Germinal center (tissue), 1 donor: Measurements from ENCODE around the gene SPATS2.
A peak's percentile ranks its signal among the peaks of the same experiment; 100 is the strongest.
"Not testable (repeated sequence)": the region's sequence is repeated elsewhere in the genome, so short reads cannot be mapped to it uniquely, and the experiment has no call there.

Source experiments
- DNase-seq: peaks from one replicate; pipeline ENCODE4 v3.0.0; 2012; ENCODE audit warnings: mixed read lengths, low spot score

SPATS2 gene

GRCh38 chr12:49367381-49368239 is at the start of gene SPATS2:
SPATS2 (plus strand) TSS chr12:49367462; CDS start chr12:49461013, 93,551 bp downstream.
- DNase-seq, result no peak

GRCh38 chr12:49320411-49321103 is 46.7 kb upstream of the SPATS2 start:
- not testable (repeated sequence) for DNase-seq

GRCh38 chr12:49322367-49322707 is 44.9 kb upstream of the SPATS2 start:
- no peak for DNase-seq

GRCh38 chr12:49322708-49323523 is 44.3 kb upstream of the SPATS2 start, which contains the start of gene TROAP:
TROAP (plus strand) TSS chr12:49323255; CDS start chr12:49323609, 354 bp downstream.
- peak; percentile 100 for DNase-seq

GRCh38 chr12:49323524-49324097 is 43.7 kb upstream of the SPATS2 start:
- no peak for DNase-seq

GRCh38 chr12:49325606-49326005 is 41.7 kb upstream of the SPATS2 start:
- no peak for DNase-seq

GRCh38 chr12:49327368-49327767 is 39.9 kb upstream of the SPATS2 start:
- no peak for DNase-seq

GRCh38 chr12:49327887-49328286 is 39.4 kb upstream of the SPATS2 start:
- DNase-seq, result no peak

- no peak for DNase-seq
Observed at GRCh38 chr12:49328816-49329215, 38.4 kb upstream of the SPATS2 start.

- DNase-seq, result no peak
Observed at GRCh38 chr12:49330032-49330619, 37.1 kb upstream of the SPATS2 start.

GRCh38 chr12:49330631-49331379 is 36.5 kb upstream of the SPATS2 start:
- no peak for DNase-seq

- DNase-seq, result no peak
Observed at GRCh38 chr12:49331380-49332222, 35.7 kb upstream of the SPATS2 start.

- DNase-seq, result no peak
Observed at GRCh38 chr12:49332441-49332861, 34.8 kb upstream of the SPATS2 start.

- no peak for DNase-seq
Observed at GRCh38 chr12:49332891-49333371, 34.3 kb upstream of the SPATS2 start.

- not testable (repeated sequence) for DNase-seq
Observed at GRCh38 chr12:49333778-49334177, 33.5 kb upstream of the SPATS2 start.

- no peak for DNase-seq
Observed at GRCh38 chr12:49334226-49334625, 33.0 kb upstream of the SPATS2 start.

GRCh38 chr12:49334681-49335080 is 32.6 kb upstream of the SPATS2 start:
- no peak for DNase-seq

GRCh38 chr12:49335118-49335954 is 31.9 kb upstream of the SPATS2 start:
- DNase-seq, result no peak
